Body of pancreas (tissue), 4 donors: ENCODE data around the gene PRSS22. TPM values are rescaled to one million over a fixed set of nuclear protein-coding genes. Genes with fewer than 3 reads are reported as not detected.

Source experiments
- ATAC-seq: fragments of 150-250 bp; one replicate; pipeline ENCODE4 v1.9.1; 2016
- DNase-seq, 4 donors: peaks; one replicate each; pipeline ENCODE4 v3.0.0-alpha.2; 2019
- H3K27ac ChIP-seq, 4 donors: fragments of 200-600 bp; sonication (generic); 1 replicate in 3 of 4; 2 replicates in 1 of 4; pipeline versions ENCODE4 v1.5.1 to v1.6.1; 2016 to 2019; ENCODE audit warnings: mild to moderate bottlenecking in 1 of 4, mixed read lengths in 1 of 4, moderate library complexity in 1 of 4
- H3K27me3 ChIP-seq, 2 donors: fragments of 200-600 bp; sonication (generic); one replicate each; pipeline ENCODE4 v1.6.0; 2016; ENCODE audit warnings: mild to moderate bottlenecking in 1 of 2
- H3K36me3 ChIP-seq, 2 donors: fragments of 200-600 bp; sonication (generic); replicated peaks in 1 of 2; 2 replicates each; pipeline ENCODE4 v1.5.1; 2016; ENCODE audit warnings: low read depth in 2 of 2; ENCODE audit not compliant: insufficient read depth in 1 of 2
- H3K4me1 ChIP-seq: fragments of 200-600 bp; sonication (generic); one replicate; pipeline ENCODE4 v1.6.0; 2016
- H3K4me3 ChIP-seq, 2 donors: fragments of 200-600 bp; sonication (generic); 1 replicate in 1 of 2; 2 replicates in 1 of 2; pipeline ENCODE4 v1.5.1; 2016 to 2019
- H3K9me3 ChIP-seq, 3 donors: fragments of 200-600 bp; sonication (generic); 1 replicate in 2 of 3; 2 replicates in 1 of 3; pipeline ENCODE4 v1.5.1; 2016
- CTCF ChIP-seq, 7 experiments: fragments of 450-650 bp in 4 of 7; fragments of 200-600 bp in 3 of 7; sonication (generic) in 3 of 7; IDR thresholded peaks; one replicate each; pipeline ENCODE4 v1.5.1; 2016 to 2019; ENCODE audit warnings: antibody characterized with exemption in 7 of 7
- POLR2A ChIP-seq, 3 donors: fragments of 450-650 bp; IDR thresholded peaks; one replicate each; pipeline ENCODE4 v1.6.1; 2016; ENCODE audit warnings: antibody characterized with exemption in 3 of 3, mild to moderate bottlenecking in 2 of 3
- WGBS, 2 donors: methylation state at CpG; one replicate each; pipeline ENCODE4 v1.1.5; 2017; 5-methylcytosine and 5-hydroxymethylcytosine counted together
- intact Hi-C: fragments of 100-400 bp; cut with DNase I; formaldehyde crosslinking; loops from one replicate; pipeline ENCODE4 v1.15.1; 2023
- total RNA-seq, 2 donors: library from RNA; depleted of rRNA; stranded (reverse); fragments of >200 nt; gene quantifications; one replicate each; pipeline ENCODE4 v1.1.0, GENCODE V29; 2016

The PRSS22 gene
- total RNA-seq, 2 donors from 2014 or later = 3.6 to 19.4 TPM

- Histone ChIP-seq H3K4me1 (peaks cover 5% of the 10 kb centered on the region), H3K27ac (no peak overlapping the region), H3K9me3 (no peaks in the 10 kb centered on the region), H3K27me3 (no peaks in the 10 kb centered on the region), H3K4me3 (no peak overlapping the region), H3K36me3 (no peaks in the 10 kb centered on the region)
- intact Hi-C loops = no loop called here
- TF ChIP-seq POLR2A (IDR thresholded peaks at IDR 0.05) (no peak), CTCF (IDR thresholded peaks at IDR 0.05) (no peak)
- WGBS, 2 donors = 61% methylated on average over 17 of the region's 17 CpGs; no CpG with 5 or more reads in 1 of the 2 donors
- no peak for ATAC-seq
- no peak for DNase-seq
These were observed 37.8 kb downstream of the PRSS22 start for GRCh38 chr16:2819939-2820835.

GRCh38 chr16:2819179-2819938 is 38.6 kb downstream of the PRSS22 start:
- WGBS, 2 donors = 74 to 79% methylated on average over 17 to 18 of the region's 18 CpGs
- ATAC-seq (no peak), DNase-seq (peak in 1 of 4 donors; percentile 0)
- no peaks in the 10 kb centered on the region for H3K9me3 ChIP-seq
- TF ChIP-seq POLR2A (IDR thresholded peaks at IDR 0.05) = no peak
- H3K36me3 ChIP-seq = no peaks in the 10 kb centered on the region
- no peak overlapping the region for H3K4me3 ChIP-seq
- H3K27ac ChIP-seq = no peak overlapping the region
- peaks cover 5% of the 10 kb centered on the region for H3K4me1 ChIP-seq
- intact Hi-C loops = no loop called here
- no peaks in the 10 kb centered on the region for H3K27me3 ChIP-seq

DNA sequence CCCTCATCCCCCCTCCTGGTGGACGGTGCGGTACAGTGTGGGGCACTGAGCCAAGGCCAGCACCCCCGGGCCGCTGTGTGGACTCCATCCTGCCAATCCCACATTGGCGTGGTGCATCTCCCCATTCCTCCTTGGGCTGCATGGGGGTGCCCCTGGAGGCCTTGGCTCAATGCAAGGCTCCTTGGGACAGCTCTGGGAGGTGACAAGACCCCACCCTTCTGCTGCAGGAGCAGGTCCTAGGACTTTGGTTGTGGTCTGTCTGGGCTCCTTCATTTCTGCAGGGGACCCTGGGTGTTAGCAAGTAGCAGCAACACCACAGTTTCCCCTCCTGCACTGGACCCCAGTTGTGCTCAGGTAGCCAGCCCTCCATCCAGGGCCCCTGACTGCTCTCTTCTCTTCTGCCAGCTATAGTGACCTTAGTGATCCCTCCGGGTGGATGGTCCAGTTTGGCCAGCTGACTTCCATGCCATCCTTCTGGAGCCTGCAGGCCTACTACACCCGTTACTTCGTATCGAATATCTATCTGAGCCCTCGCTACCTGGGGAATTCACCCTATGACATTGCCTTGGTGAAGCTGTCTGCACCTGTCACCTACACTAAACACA is 39.6 kb downstream of the PRSS22 start:
- intact Hi-C loops = no loop called here
- TF ChIP-seq POLR2A (IDR thresholded peaks at IDR 0.05) (no peak), CTCF (IDR thresholded peaks at IDR 0.05) (no peak)
- Histone ChIP-seq H3K27ac (no peak overlapping the region), H3K9me3 (no peaks in the 10 kb centered on the region), H3K4me1 (peaks cover 5% of the 10 kb centered on the region), H3K4me3 (no peak overlapping the region), H3K27me3 (no peaks in the 10 kb centered on the region), H3K36me3 (no peaks in the 10 kb centered on the region)
- 68 to 72% methylated on average over 10 of the region's 10 CpGs for WGBS, 2 donors
- DNase-seq (peak in 1 of 4 donors; percentile 3), ATAC-seq (no peak)

GRCh38 chr16:2817340-2818271 is 40.4 kb downstream of the PRSS22 start:
- intact Hi-C loops = no loop called here
- Histone ChIP-seq H3K27me3 (no peaks in the 10 kb centered on the region), H3K4me1 (peaks cover 5% of the 10 kb centered on the region), H3K4me3 (no peak overlapping the region), H3K36me3 (no peaks in the 10 kb centered on the region), H3K27ac (no peak overlapping the region), H3K9me3 (no peaks in the 10 kb centered on the region)
- WGBS, 2 donors = 68 to 73% methylated on average over 54 to 68 of the region's 68 CpGs
- no peak for TF ChIP-seq CTCF (IDR thresholded peaks at IDR 0.05)
- no peak for TF ChIP-seq POLR2A (IDR thresholded peaks at IDR 0.05)
- peak; percentile 15 for ATAC-seq
- peak in 1 of 4 donors; percentile 2 for DNase-seq
